GM12878 (cell line): ENCODE results near the gene ATP2C1. TPM values are rescaled to one million over a fixed set of nuclear protein-coding genes. Genes with fewer than 3 reads are reported as not detected.
"Not testable (repeated sequence)": the region's sequence is repeated elsewhere in the genome, so short reads cannot be mapped to it uniquely, and the experiment has no call there.

Experiments
- ATAC-seq: fragments of 200-7000 bp; cut with Tn5 transposase; 3 replicates; pipeline ENCODE4 v1.9.1; 2020; ENCODE audit warnings: mild to moderate bottlenecking, moderate library complexity
- BruUV-seq: library from RNA; stranded (reverse); fragments of 400-500 nt; replicated peaks from 2 replicates; lab custom pipeline; 2021; lab: Mats Ljungman, UMichigan
- CTCF ChIA-PET: fragments of 300-600 bp; sonication (Branson Sonifier 250); formaldehyde crosslinking; extraction: SDS; loops from one replicate; lab custom pipeline; 2021; ENCODE audit warnings: inconsistent platforms; lab: Yijun Ruan, JAX
- POLR2A ChIA-PET: fragments of 350-600 bp; formaldehyde crosslinking; extraction: SDS; loops from one replicate; lab custom pipeline; 2021; ENCODE audit warnings: inconsistent platforms; lab: Charles Lee
- RAD21 ChIA-PET: fragments of 300-600 bp; sonication (Branson Sonifier 250); formaldehyde crosslinking; loops from one replicate; lab custom pipeline; 2023; ENCODE audit warnings: antibody characterized with exemption; ENCODE audit not compliant: unreplicated experiment; lab: Charles Lee
- SMC1A ChIA-PET: fragments of 300-600 bp; sonication (Branson Sonifier 250); formaldehyde crosslinking; loops from one replicate; lab custom pipeline; 2023; ENCODE audit not compliant: unreplicated experiment, uncharacterized antibody; lab: Charles Lee
- DNase-seq: peaks from one replicate; pipeline ENCODE4 v3.0.0-alpha.2; 2011; ENCODE audit warnings: low read depth, low spot score
- FAIRE-seq: peaks from 3 replicates; lab custom pipeline; 2011; peaks lifted over from hg19 to GRCh38; lab: Jason Lieb, UNC
- H2AFZ ChIP-seq: 2 replicates; pipeline ENCODE4 v1.6.0; 2011; ENCODE audit warnings: low read depth, low read length, control low read depth; ENCODE audit not compliant: control insufficient read depth
- H3K27ac ChIP-seq: 2 replicates; pipeline ENCODE4 v1.5.1; 2011; ENCODE audit warnings: control low read depth; ENCODE audit not compliant: control insufficient read depth, insufficient read depth
- H3K27me3 ChIP-seq, 2 experiments: replicated peaks in 1 of 2; 2 replicates each; pipeline versions ENCODE4 v1.6.0 to v1.6.1; 2011; ENCODE audit warnings: low read length in 1 of 2; ENCODE audit not compliant: control insufficient read depth in 2 of 2, insufficient read depth in 2 of 2
- H3K36me3 ChIP-seq, 2 experiments: 2 replicates each; pipeline ENCODE4 v1.5.1; 2011; ENCODE audit warnings: low read length in 1 of 2; ENCODE audit not compliant: control insufficient read depth in 2 of 2, insufficient read depth in 2 of 2
- H3K4me1 ChIP-seq: 2 replicates; pipeline ENCODE4 v1.6.1; 2011; ENCODE audit warnings: mild to moderate bottlenecking, low read length, moderate library complexity, mixed read lengths; ENCODE audit not compliant: control insufficient read depth, insufficient read depth
- H3K4me2 ChIP-seq: 2 replicates; pipeline ENCODE4 v1.6.0; 2011; ENCODE audit warnings: control low read depth; ENCODE audit not compliant: control insufficient read depth, insufficient read depth
- H3K4me3 ChIP-seq: fragments of 200-600 bp; sonication (generic); 2 replicates; pipeline ENCODE4 v1.5.1; 2016
- H3K79me2 ChIP-seq: 2 replicates; pipeline ENCODE4 v1.6.0; 2011; ENCODE audit warnings: low read length; ENCODE audit not compliant: control insufficient read depth, insufficient read depth
- H3K9ac ChIP-seq: 2 replicates; pipeline ENCODE4 v1.8.0; 2011; ENCODE audit warnings: low read length, control low read depth, mixed read lengths; ENCODE audit not compliant: control insufficient read depth, insufficient read depth
- H3K9me3 ChIP-seq: replicated peaks from 3 replicates; pipeline ENCODE4 v1.5.1; 2011; ENCODE audit warnings: mild to moderate bottlenecking, low read length; ENCODE audit not compliant: control insufficient read depth, insufficient read depth
- H4K20me1 ChIP-seq: 2 replicates; pipeline ENCODE4 v1.6.0; 2011; ENCODE audit not compliant: control insufficient read depth, insufficient read depth
- FOXM1 ChIP-seq: IDR thresholded peaks from 2 replicates; pipeline ENCODE4 v1.6.1; 2012; ENCODE audit warnings: low read depth, mild to moderate bottlenecking, inconsistent platforms, low read length, moderate library complexity
- JUNB ChIP-seq: IDR thresholded peaks from 2 replicates; pipeline ENCODE4 v1.6.1; 2016; ENCODE audit warnings: antibody characterized with exemption, mild to moderate bottlenecking
- WGBS: methylation state at CpG from one replicate; pipeline ENCODE4 v1.1.6; 2016; ENCODE audit warnings: low lambda C conversion rate; ENCODE audit not compliant: insufficient replicate concordance, insufficient coverage; ENCODE audit errors: missing lambda C conversion rate; 5-methylcytosine and 5-hydroxymethylcytosine counted together
- in situ Hi-C: fragments of 300-500 bp; cut with MboI; formaldehyde crosslinking; loops from 9 replicates; pipeline ENCODE4 v1.14.3; 2018; ENCODE audit warnings: mixed read lengths
- intact Hi-C: fragments of 100-400 bp; cut with micrococcal nuclease; formaldehyde crosslinking; loops from one replicate; pipeline ENCODE4 v1.14.2; 2022; ENCODE audit not compliant: unreplicated experiment
- polyA plus RNA-seq, 11 experiments: library from polyadenylated mRNA; depleted of rRNA in 4 of 11; unstranded in 6 of 11; stranded (reverse) in 5 of 11; fragments of >200 nt; fragmentation: Nextera tagmentation in 4 of 11; fragmentation: Illumina TruSeq in 1 of 11; extraction: Ambion mirVana in 4 of 11; extraction: Trizol in 1 of 11; gene quantifications; 1 replicate in 1 of 11; 2 replicates in 10 of 11; pipeline versions ENCODE4 v1.2.1 to v1.2.3, GENCODE V29; 2011 to 2016; ENCODE audit warnings: inconsistent platforms in 2 of 11, missing spikeins in 2 of 11, low read depth in 1 of 11
- total RNA-seq, 4 experiments: library from RNA; depleted of rRNA in 3 of 4; stranded (reverse); fragments of >200 nt in 3 of 4; fragmentation: Illumina TruSeq in 1 of 4; extraction: Trizol in 1 of 4; gene quantifications; 2 replicates each; pipeline versions ENCODE4 v1.2.1 to v1.2.3, GENCODE V29; 2013 to 2021

Gene ATP2C1
- total and polyA plus RNA-seq, 10 of the 15 experiments (the other 5 are each of a cell fraction or from before 2014, with no cell fraction given) = 20.6 to 116 (median 55.1) TPM

- BruUV-seq = no TSS peak
- Histone ChIP-seq H3K79me2 (no peaks in the 10 kb centered on the region), H4K20me1 (no peaks in the 10 kb centered on the region), H2AFZ (no peak overlapping the region), H3K27ac (no peak overlapping the region), H3K9me3 (no peaks in the 10 kb centered on the region), H3K4me3 (no peak overlapping the region), H3K4me2 (no peak overlapping the region), H3K36me3 (no peaks in the 10 kb centered on the region), H3K9ac (no peak overlapping the region), H3K27me3 (no peaks in the 10 kb centered on the region), H3K4me1 (no peaks in the 10 kb centered on the region)
- CTCF ChIA-PET = no interaction called here
- in situ Hi-C loops (no loop called here), intact Hi-C loops (loop anchor here (10.0 kb wide), 2 partner anchors 506 to 676 kb away; no protein-coding TSS in a partner anchor)
- RAD21 ChIA-PET = no interaction called here
- no peak for FAIRE-seq
- TF ChIP-seq FOXM1 = no peak
- peak; percentile 75 for TF ChIP-seq JUNB
- no peak for DNase-seq
- 43% methylated on average over 2 of the region's 2 CpGs for WGBS
- ATAC-seq = no peak
- POLR2A ChIA-PET = no interaction called here
- SMC1A ChIA-PET = interaction anchor here (0.7 to 1.1 kb wide), 2 partner anchors 10 to 763 kb away, joined by 3 read pairs; no protein-coding TSS in a partner anchor
These were observed 144.4 kb downstream of the ATP2C1 start for GRCh38 chr3:131038326-131038725.

GRCh38 chr3:131042271-131042985 is 148.5 kb downstream of the ATP2C1 start:
- H3K9ac ChIP-seq, H4K20me1 ChIP-seq, H3K27me3 ChIP-seq, ATAC-seq, H3K79me2 ChIP-seq, DNase-seq, H3K4me1 ChIP-seq, H3K27ac ChIP-seq, RAD21 ChIA-PET, H2AFZ ChIP-seq, intact Hi-C loops, BruUV-seq, FAIRE-seq, H3K9me3 ChIP-seq, in situ Hi-C loops, H3K4me3 ChIP-seq, H3K36me3 ChIP-seq: not testable (repeated sequence)
- ChIA-PET POLR2A (interaction anchor here (0.7 kb wide), 1 partner anchor 18 kb away, joined by 3 read pairs; no protein-coding TSS in a partner anchor), CTCF (interaction anchor here (1.2 to 1.5 kb wide), 3 partner anchors 9 to 1137 kb away, joined by 3 read pairs; no protein-coding TSS in a partner anchor), SMC1A (interaction anchor here (1.5 kb wide), 1 partner anchor 10 kb away, joined by 3 read pairs; no protein-coding TSS in a partner anchor)
- 47% methylated on average over 10 of the region's 10 CpGs for WGBS
- 0 out of 2 replicates have a peak overlapping the region, but pooled peaks have one; percentile 17 for H3K4me2 ChIP-seq
